ENCODE results near the gene EDAR.
A peak's percentile ranks its signal among the peaks of the same experiment; 100 is the strongest.

EDAR gene

GRCh38 chr2:108911401-108911800, 77.6 kb downstream of the EDAR start:
- ATAC-seq (replicated peaks; ENCODE audit: extremely low read depth, poor library complexity, severe bottlenecking) (no peak), DNase-seq (ENCODE audit: low spot score in 2 of 2) (peak in 1 of 2 donors; percentile 2)
- peaks cover 9% of the 10 kb centered on the region for H3K27me3 Mint-ChIP-seq
- H3K27ac Mint-ChIP-seq (ENCODE audit: low read depth), result no peak overlapping the region
- H3K36me3 Mint-ChIP-seq (ENCODE audit: insufficient read depth), result peaks cover 2% of the 10 kb centered on the region
- H3K9me3 Mint-ChIP-seq, result no peaks in the 10 kb centered on the region
- H3K4me1 Mint-ChIP-seq, result no peaks in the 10 kb centered on the region
- no peak overlapping the region for H3K4me3 Mint-ChIP-seq

- H3K36me3 Mint-ChIP-seq (ENCODE audit: insufficient read depth), result peaks cover 2% of the 10 kb centered on the region
- ATAC-seq (replicated peaks; ENCODE audit: extremely low read depth, poor library complexity, severe bottlenecking) (no peak), DNase-seq (ENCODE audit: low spot score in 2 of 2) (peak; percentile 2)
- H3K9me3 Mint-ChIP-seq, result no peaks in the 10 kb centered on the region
- H3K4me1 Mint-ChIP-seq, result no peaks in the 10 kb centered on the region
- no peak overlapping the region for H3K4me3 Mint-ChIP-seq
- peaks cover 9% of the 10 kb centered on the region for H3K27me3 Mint-ChIP-seq
- H3K27ac Mint-ChIP-seq (ENCODE audit: low read depth), result no peak overlapping the region
These were observed 78.3 kb downstream of the EDAR start for GRCh38 chr2:108910541-108911396.

- no peaks in the 10 kb centered on the region for H3K9me3 Mint-ChIP-seq
- H3K4me3 Mint-ChIP-seq, result no peak overlapping the region
- ATAC-seq (replicated peaks; ENCODE audit: extremely low read depth, poor library complexity, severe bottlenecking) (no peak), DNase-seq (ENCODE audit: low spot score in 2 of 2) (peak in 1 of 2 donors; percentile 5)
- peaks cover 2% of the 10 kb centered on the region for H3K36me3 Mint-ChIP-seq (ENCODE audit: insufficient read depth)
- no peak overlapping the region for H3K27ac Mint-ChIP-seq (ENCODE audit: low read depth)
- peaks cover 9% of the 10 kb centered on the region for H3K27me3 Mint-ChIP-seq
- no peaks in the 10 kb centered on the region for H3K4me1 Mint-ChIP-seq
These were observed 79.0 kb downstream of the EDAR start for GRCh38 chr2:108910011-108910431.

GRCh38 chr2:108909275-108909823, 79.7 kb downstream of the EDAR start:
- DNase-seq (ENCODE audit: low spot score in 2 of 2), result no peak
- H3K36me3 Mint-ChIP-seq (ENCODE audit: insufficient read depth), result peaks cover 2% of the 10 kb centered on the region
- no peak overlapping the region for H3K27ac Mint-ChIP-seq (ENCODE audit: low read depth)
- no peaks in the 10 kb centered on the region for H3K9me3 Mint-ChIP-seq
- no peaks in the 10 kb centered on the region for H3K4me1 Mint-ChIP-seq
- H3K27me3 Mint-ChIP-seq, result peaks cover 9% of the 10 kb centered on the region
- no peak overlapping the region for H3K4me3 Mint-ChIP-seq
- no peak for ATAC-seq (replicated peaks; ENCODE audit: extremely low read depth, poor library complexity, severe bottlenecking)

GRCh38 chr2:108908713-108909070, 80.3 kb downstream of the EDAR start:
- H3K27ac Mint-ChIP-seq (ENCODE audit: low read depth), result no peak overlapping the region
- DNase-seq (ENCODE audit: low spot score in 2 of 2) (no peak), ATAC-seq (replicated peaks; ENCODE audit: extremely low read depth, poor library complexity, severe bottlenecking) (no peak)
- H3K9me3 Mint-ChIP-seq, result no peaks in the 10 kb centered on the region
- H3K27me3 Mint-ChIP-seq, result peaks cover 9% of the 10 kb centered on the region
- H3K4me3 Mint-ChIP-seq, result no peak overlapping the region
- no peaks in the 10 kb centered on the region for H3K4me1 Mint-ChIP-seq
- H3K36me3 Mint-ChIP-seq (ENCODE audit: insufficient read depth), result peaks cover 2% of the 10 kb centered on the region

- H3K9me3 Mint-ChIP-seq, result no peaks in the 10 kb centered on the region
- DNase-seq (ENCODE audit: low spot score in 2 of 2), result peak in 1 of 2 donors; percentile 6
- no peak overlapping the region for H3K27ac Mint-ChIP-seq (ENCODE audit: low read depth)
- no peaks in the 10 kb centered on the region for H3K4me1 Mint-ChIP-seq
- no peak for ATAC-seq (replicated peaks; ENCODE audit: extremely low read depth, poor library complexity, severe bottlenecking)
- no peak overlapping the region for H3K4me3 Mint-ChIP-seq
- peaks cover 2% of the 10 kb centered on the region for H3K36me3 Mint-ChIP-seq (ENCODE audit: insufficient read depth)
- H3K27me3 Mint-ChIP-seq, result peaks cover 9% of the 10 kb centered on the region
These were observed 81.0 kb downstream of the EDAR start for GRCh38 chr2:108907822-108908712.

GRCh38 chr2:108906403-108907077, 82.5 kb downstream of the EDAR start:
- Mint-ChIP-seq H3K27ac (ENCODE audit: low read depth) (no peak overlapping the region), H3K9me3 (no peaks in the 10 kb centered on the region), H3K4me3 (no peak overlapping the region), H3K4me1 (no peaks in the 10 kb centered on the region), H3K36me3 (ENCODE audit: insufficient read depth) (peaks cover 1% of the 10 kb centered on the region), H3K27me3 (peaks cover 6% of the 10 kb centered on the region)
- DNase-seq (ENCODE audit: low spot score in 2 of 2) (peak in 1 of 2 donors; percentile 2), ATAC-seq (replicated peaks; ENCODE audit: extremely low read depth, poor library complexity, severe bottlenecking) (no peak)

GRCh38 chr2:108905906-108906305, 83.1 kb downstream of the EDAR start:
- DNase-seq (ENCODE audit: low spot score in 2 of 2) (peak in 1 of 2 donors; percentile 1), ATAC-seq (replicated peaks; ENCODE audit: extremely low read depth, poor library complexity, severe bottlenecking) (no peak)
- H3K4me3 Mint-ChIP-seq, result no peak overlapping the region
- no peaks in the 10 kb centered on the region for H3K27me3 Mint-ChIP-seq
- peaks cover 2% of the 10 kb centered on the region for H3K36me3 Mint-ChIP-seq (ENCODE audit: insufficient read depth)
- no peaks in the 10 kb centered on the region for H3K9me3 Mint-ChIP-seq
- no peaks in the 10 kb centered on the region for H3K4me1 Mint-ChIP-seq
- no peak overlapping the region for H3K27ac Mint-ChIP-seq (ENCODE audit: low read depth)

GRCh38 chr2:108905176-108905575, 83.8 kb downstream of the EDAR start:
- H3K9me3 Mint-ChIP-seq, result peaks cover 4% of the 10 kb centered on the region
- peak in 1 of 2 donors; percentile 5 for DNase-seq (ENCODE audit: low spot score in 2 of 2)
- H3K4me1 Mint-ChIP-seq, result no peaks in the 10 kb centered on the region
- ATAC-seq (replicated peaks; ENCODE audit: extremely low read depth, poor library complexity, severe bottlenecking), result no peak
- H3K27ac Mint-ChIP-seq (ENCODE audit: low read depth), result no peak overlapping the region
- H3K27me3 Mint-ChIP-seq, result no peaks in the 10 kb centered on the region
- no peak overlapping the region for H3K4me3 Mint-ChIP-seq
- peaks cover 4% of the 10 kb centered on the region for H3K36me3 Mint-ChIP-seq (ENCODE audit: insufficient read depth)

GRCh38 chr2:108904680-108905079, 84.3 kb downstream of the EDAR start:
- Mint-ChIP-seq H3K4me3 (no peak overlapping the region), H3K27me3 (peaks cover under 1% of the 10 kb centered on the region), H3K9me3 (peaks cover 4% of the 10 kb centered on the region), H3K4me1 (no peaks in the 10 kb centered on the region), H3K27ac (ENCODE audit: low read depth) (no peak overlapping the region), H3K36me3 (ENCODE audit: insufficient read depth) (peaks cover 4% of the 10 kb centered on the region)
- ATAC-seq (replicated peaks; ENCODE audit: extremely low read depth, poor library complexity, severe bottlenecking) (no peak), DNase-seq (ENCODE audit: low spot score in 2 of 2) (no peak)

GRCh38 chr2:108898315-108899082, 90.5 kb downstream of the EDAR start:
- Mint-ChIP-seq H3K9me3 (peaks cover 4% of the 10 kb centered on the region), H3K27ac (ENCODE audit: low read depth) (no peak overlapping the region), H3K4me3 (no peak overlapping the region), H3K36me3 (ENCODE audit: insufficient read depth) (peaks cover 7% of the 10 kb centered on the region), H3K27me3 (peaks cover 18% of the 10 kb centered on the region), H3K4me1 (no peaks in the 10 kb centered on the region)
- ATAC-seq (replicated peaks; ENCODE audit: extremely low read depth, poor library complexity, severe bottlenecking) (no peak), DNase-seq (ENCODE audit: low spot score in 2 of 2) (no peak)

Measured in central memory CD8-positive, alpha-beta T cell (primary cell).